Activated gamma-delta T cell treated with anti-CD3 and anti-CD28 coated beads, Interleukin-2, amount 50 U/mL, for 16 hours (primary cell): ENCODE results near the gene SDK2.

Experiments
- DNase-seq: peaks from one replicate; pipeline ENCODE4 v3.0.0-alpha.2; 2020; ENCODE audit warnings: low read depth

The SDK2 gene

GRCh38 chr17:73452009-73452408 lies 192.2 kb downstream of the SDK2 start:
- no peak for DNase-seq

GRCh38 chr17:73447319-73447718 lies 196.9 kb downstream of the SDK2 start:
- DNase-seq, result no peak

GRCh38 chr17:73446617-73447016 lies 197.6 kb downstream of the SDK2 start:
- DNase-seq, result no peak

- DNase-seq, result no peak
Measured at GRCh38 chr17:73445466-73445865, 198.8 kb downstream of the SDK2 start.

GRCh38 chr17:73444021-73444420 lies 200.2 kb downstream of the SDK2 start:
- no peak for DNase-seq

GRCh38 chr17:73439597-73439996 lies 204.6 kb downstream of the SDK2 start:
- no peak for DNase-seq

- no peak for DNase-seq
Measured at GRCh38 chr17:73437826-73438225, 206.4 kb downstream of the SDK2 start.

- no peak for DNase-seq
Measured at GRCh38 chr17:73436954-73437353, 207.3 kb downstream of the SDK2 start.

- no peak for DNase-seq
Measured at GRCh38 chr17:73435412-73435811, 208.8 kb downstream of the SDK2 start.

GRCh38 chr17:73434154-73434553 lies 210.1 kb downstream of the SDK2 start:
- no peak for DNase-seq

GRCh38 chr17:73433501-73433900 lies 210.7 kb downstream of the SDK2 start:
- DNase-seq, result no peak

- DNase-seq, result no peak
Measured at GRCh38 chr17:73432624-73433190, 211.5 kb downstream of the SDK2 start.

- DNase-seq, result no peak
Measured at GRCh38 chr17:73431401-73432205, 212.6 kb downstream of the SDK2 start.

GRCh38 chr17:73430848-73431247 lies 213.4 kb downstream of the SDK2 start:
- no peak for DNase-seq

GRCh38 chr17:73430165-73430680 lies 214.0 kb downstream of the SDK2 start:
- no peak for DNase-seq

- peak; percentile 83 for DNase-seq
Measured at GRCh38 chr17:73429440-73430164, 214.6 kb downstream of the SDK2 start.

GRCh38 chr17:73427198-73427597 lies 217.0 kb downstream of the SDK2 start:
- no peak for DNase-seq

- DNase-seq, result no peak
Measured at GRCh38 chr17:73424571-73424970, 219.7 kb downstream of the SDK2 start.

GRCh38 chr17:73423806-73424205 lies 220.4 kb downstream of the SDK2 start:
- no peak for DNase-seq

GRCh38 chr17:73423159-73423715 lies 221.0 kb downstream of the SDK2 start:
- no peak for DNase-seq

GRCh38 chr17:73422121-73422520 lies 222.1 kb downstream of the SDK2 start:
- no peak for DNase-seq

- DNase-seq, result no peak
Measured at GRCh38 chr17:73420897-73421296, 223.3 kb downstream of the SDK2 start.

GRCh38 chr17:73419881-73420280 lies 224.4 kb downstream of the SDK2 start:
- no peak for DNase-seq
